BE2C (cell line): ENCODE results near the gene RASL11B.
A peak's percentile ranks its signal among the peaks of the same experiment; 100 is the strongest.

Source experiments
- DNase-seq: peaks from one replicate; pipeline ENCODE4 v3.0.0-alpha.2; 2020
- H3K27me3 ChIP-seq: fragments of 250-450 bp; sonication (Bioruptor Pico); 2 replicates; pipeline ENCODE4 v1.5.1; 2020; ENCODE audit warnings: mild to moderate bottlenecking
- H3K36me3 ChIP-seq: fragments of 250-450 bp; sonication (Bioruptor Pico); 2 replicates; pipeline ENCODE4 v1.5.1; 2020; ENCODE audit warnings: mild to moderate bottlenecking
- H3K4me1 ChIP-seq: fragments of 250-450 bp; sonication (Bioruptor Pico); 2 replicates; pipeline ENCODE4 v1.5.1; 2020
- H3K4me3 ChIP-seq: 2 replicates; pipeline ENCODE4 v1.5.1; 2011; ENCODE audit warnings: low read depth, low read length
- H3K9me3 ChIP-seq: fragments of 250-450 bp; sonication (Bioruptor Pico); 2 replicates; pipeline ENCODE4 v1.5.1; 2020
- CTCF ChIP-seq: IDR thresholded peaks from 2 replicates; pipeline ENCODE4 v1.5.1; 2012; ENCODE audit warnings: mild to moderate bottlenecking, low read depth, low read length

The RASL11B gene

GRCh38 chr4:52852041-52852440 is 10.1 kb upstream of the RASL11B start:
- DNase-seq: no peak
- Histone ChIP-seq H3K27me3 (no peaks in the 10 kb centered on the region), H3K4me3 (no peak overlapping the region), H3K9me3 (no peaks in the 10 kb centered on the region), H3K36me3 (no peaks in the 10 kb centered on the region), H3K4me1 (no peaks in the 10 kb centered on the region)
- TF ChIP-seq CTCF: no peak

- Histone ChIP-seq H3K4me3 (no peak overlapping the region), H3K9me3 (no peaks in the 10 kb centered on the region), H3K4me1 (no peaks in the 10 kb centered on the region), H3K27me3 (no peaks in the 10 kb centered on the region), H3K36me3 (no peaks in the 10 kb centered on the region)
- DNase-seq: no peak
- no peak for TF ChIP-seq CTCF
Observed at GRCh38 chr4:52852711-52853110, 9.4 kb upstream of the RASL11B start.

- no peak for TF ChIP-seq CTCF
- Histone ChIP-seq H3K4me1 (no peaks in the 10 kb centered on the region), H3K9me3 (no peaks in the 10 kb centered on the region; the same call in 1 of the 2 replicates), H3K4me3 (no peak overlapping the region), H3K27me3 (no peaks in the 10 kb centered on the region), H3K36me3 (no peaks in the 10 kb centered on the region)
- no peak for DNase-seq
Observed at GRCh38 chr4:52853351-52853750, 8.8 kb upstream of the RASL11B start.

DNA sequence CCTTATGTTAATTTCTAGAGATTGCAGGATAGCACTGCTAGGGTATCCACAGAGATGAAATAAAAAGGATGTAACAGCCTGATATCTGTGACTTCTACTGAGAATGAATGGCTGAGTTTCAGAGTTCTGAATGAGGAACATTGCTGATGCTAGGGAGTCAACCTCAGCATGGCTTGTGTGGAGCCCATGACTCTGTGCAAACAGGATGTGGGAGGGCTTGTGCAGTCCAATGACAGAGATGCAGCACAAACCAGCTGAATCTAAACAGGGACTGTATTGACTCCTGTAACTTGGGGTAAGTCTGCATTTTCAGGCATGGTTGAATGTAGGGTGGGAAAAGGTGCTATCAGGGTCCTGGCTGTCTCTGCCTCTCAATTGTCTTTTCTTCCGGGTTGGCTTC is 5.3 kb upstream of the RASL11B start:
- no peaks in the 10 kb centered on the region for H3K27me3 ChIP-seq
- H3K9me3 ChIP-seq: no peaks in the 10 kb centered on the region; the same call in 1 of the 2 replicates
- peaks cover 3% of the 10 kb centered on the region; the same call in 1 of the 2 replicates for H3K4me1 ChIP-seq
- no peak for DNase-seq
- H3K36me3 ChIP-seq: no peaks in the 10 kb centered on the region
- TF ChIP-seq CTCF: no peak
- no peak overlapping the region for H3K4me3 ChIP-seq

GRCh38 chr4:52860361-52860760 is 1.8 kb upstream of the RASL11B start:
- DNase-seq: no peak
- Histone ChIP-seq H3K36me3 (peaks cover 8% of the 10 kb centered on the region), H3K4me3 (no peak overlapping the region), H3K27me3 (no peaks in the 10 kb centered on the region), H3K4me1 (peaks cover 10% of the 10 kb centered on the region), H3K9me3 (no peaks in the 10 kb centered on the region; the same call in 1 of the 2 replicates)
- no peak for TF ChIP-seq CTCF

GRCh38 chr4:52861171-52861823 is 820 bp upstream of the RASL11B start:
- H3K4me1 ChIP-seq: peaks cover 18% of the 10 kb centered on the region
- peaks cover 18% of the 10 kb centered on the region for H3K36me3 ChIP-seq
- TF ChIP-seq CTCF: no peak
- no peaks in the 10 kb centered on the region for H3K27me3 ChIP-seq
- no peak for DNase-seq
- H3K4me3 ChIP-seq: peak overlapping the region; percentile 86
- no peaks in the 10 kb centered on the region; the same call in 1 of the 2 replicates for H3K9me3 ChIP-seq
